ENCODE data around the gene PITHD1.
"Not testable (repeated sequence)": the region's sequence is repeated elsewhere in the genome, so short reads cannot be mapped to it uniquely, and the experiment has no call there.

PITHD1 gene

DNA sequence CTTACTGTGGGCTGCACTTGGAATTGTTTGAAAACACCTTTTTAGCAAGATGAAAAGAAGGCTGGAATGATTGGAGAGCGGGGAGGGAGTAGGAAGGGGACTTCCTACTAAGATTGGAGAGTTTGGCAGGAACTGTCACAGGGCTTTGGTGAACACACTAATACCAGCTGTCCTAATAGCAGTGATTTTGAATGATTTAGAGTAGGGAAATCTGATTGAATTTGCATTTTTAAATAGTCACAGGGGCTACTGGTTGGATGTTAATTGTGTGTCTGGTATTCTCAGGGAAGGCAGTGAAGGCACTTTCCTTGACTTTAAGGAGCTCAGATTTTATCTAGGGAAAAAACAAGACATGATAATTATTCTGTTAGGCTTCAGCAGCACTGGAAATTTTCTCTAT, 49.5 kb downstream of the PITHD1 start:
- DNase-seq, result no peak

DNA sequence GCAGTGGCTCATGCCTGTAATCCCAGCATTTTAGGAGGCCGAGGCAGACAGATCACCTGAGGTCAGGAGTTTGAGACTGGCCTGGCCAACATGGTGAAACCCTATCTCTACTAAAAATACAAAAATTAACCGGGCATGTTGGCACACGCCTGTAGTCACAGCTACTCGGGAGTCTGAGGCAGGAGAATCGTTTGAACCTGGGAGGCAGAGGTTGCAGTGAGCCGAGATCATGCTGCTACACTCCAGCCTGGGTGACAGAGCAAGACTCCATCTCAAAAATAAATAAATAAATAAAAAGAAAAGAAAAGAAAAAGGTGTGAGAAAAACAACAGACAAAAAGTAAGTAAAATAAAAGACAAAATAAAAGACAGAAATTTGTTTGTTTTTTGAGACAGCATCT, 55.9 kb downstream of the PITHD1 start:
- DNase-seq, result not testable (repeated sequence)

DNA sequence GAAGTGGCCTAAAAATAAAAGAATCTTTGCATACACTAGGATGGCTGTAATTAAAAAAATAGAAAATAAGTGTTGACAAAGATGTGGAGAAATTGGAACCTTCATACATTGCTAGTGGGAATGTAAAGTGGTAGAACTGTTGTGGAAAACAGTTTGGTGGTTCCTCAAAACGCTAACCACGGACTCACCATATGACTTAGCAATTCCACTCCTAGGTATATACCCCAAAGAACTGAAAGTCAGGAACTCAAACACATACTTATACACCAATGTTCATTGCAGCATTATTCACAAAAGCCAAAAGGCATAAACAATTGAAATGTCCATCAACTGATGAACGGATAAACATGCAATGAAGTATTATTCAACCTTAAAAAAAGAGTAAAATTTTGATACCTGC, 57.8 kb downstream of the PITHD1 start:
- no peak for DNase-seq

All from fibroblast of skin of right biceps (primary cell).